ENCODE results near the gene LINC00305.
A peak's percentile ranks its signal among the peaks of the same experiment; 100 is the strongest.

Gene LINC00305

DNA sequence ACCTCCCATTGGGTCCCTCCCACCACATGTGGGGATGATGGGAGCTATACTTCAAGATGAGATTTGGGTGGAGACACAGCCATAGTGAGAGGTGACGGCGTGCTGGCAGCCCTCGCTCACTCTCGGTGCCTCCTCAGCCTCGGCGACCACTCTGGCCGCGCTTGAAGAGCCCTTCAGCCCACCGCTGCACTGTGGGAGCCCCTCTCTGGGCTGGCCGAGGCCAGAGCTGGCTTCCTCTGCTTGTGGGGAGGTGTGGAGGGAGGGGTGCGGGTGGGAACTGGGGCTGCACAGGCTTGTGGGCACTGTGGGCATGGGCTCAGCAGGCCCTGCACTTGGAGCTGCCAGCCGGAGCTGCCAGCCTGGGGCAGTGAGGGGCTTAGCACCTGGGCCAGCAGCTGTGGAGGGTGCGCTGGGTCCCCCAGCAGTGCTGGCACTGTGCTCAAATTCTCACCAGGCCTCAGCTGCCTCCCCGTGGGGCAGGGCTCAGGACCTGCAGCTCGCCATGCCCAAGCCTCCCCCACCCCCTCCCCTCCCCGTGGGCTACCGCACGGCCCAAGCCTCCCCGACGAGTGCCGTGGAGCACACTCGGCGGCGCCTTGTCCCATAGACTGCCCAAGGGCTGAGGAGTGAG lies 106.0 kb downstream of the LINC00305 start:
- H3K4me3 ChIP-seq (ENCODE audit: low read depth, low read length) = no peak overlapping the region
- ChIA-PET POLR2A (no interaction called here), CTCF (no interaction called here)
- DNase-seq (ENCODE audit: low read depth, low spot score) = no peak
- TF ChIP-seq, protein P1, sequence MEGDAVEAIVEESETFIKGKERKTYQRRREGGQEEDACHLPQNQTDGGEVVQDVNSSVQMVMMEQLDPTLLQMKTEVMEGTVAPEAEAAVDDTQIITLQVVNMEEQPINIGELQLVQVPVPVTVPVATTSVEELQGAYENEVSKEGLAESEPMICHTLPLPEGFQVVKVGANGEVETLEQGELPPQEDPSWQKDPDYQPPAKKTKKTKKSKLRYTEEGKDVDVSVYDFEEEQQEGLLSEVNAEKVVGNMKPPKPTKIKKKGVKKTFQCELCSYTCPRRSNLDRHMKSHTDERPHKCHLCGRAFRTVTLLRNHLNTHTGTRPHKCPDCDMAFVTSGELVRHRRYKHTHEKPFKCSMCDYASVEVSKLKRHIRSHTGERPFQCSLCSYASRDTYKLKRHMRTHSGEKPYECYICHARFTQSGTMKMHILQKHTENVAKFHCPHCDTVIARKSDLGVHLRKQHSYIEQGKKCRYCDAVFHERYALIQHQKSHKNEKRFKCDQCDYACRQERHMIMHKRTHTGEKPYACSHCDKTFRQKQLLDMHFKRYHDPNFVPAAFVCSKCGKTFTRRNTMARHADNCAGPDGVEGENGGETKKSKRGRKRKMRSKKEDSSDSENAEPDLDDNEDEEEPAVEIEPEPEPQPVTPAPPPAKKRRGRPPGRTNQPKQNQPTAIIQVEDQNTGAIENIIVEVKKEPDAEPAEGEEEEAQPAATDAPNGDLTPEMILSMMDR (IDR thresholded peaks at IDR 0.05; ENCODE audit: insufficient read depth, low read length, missing control alignments) = no peak

DNA sequence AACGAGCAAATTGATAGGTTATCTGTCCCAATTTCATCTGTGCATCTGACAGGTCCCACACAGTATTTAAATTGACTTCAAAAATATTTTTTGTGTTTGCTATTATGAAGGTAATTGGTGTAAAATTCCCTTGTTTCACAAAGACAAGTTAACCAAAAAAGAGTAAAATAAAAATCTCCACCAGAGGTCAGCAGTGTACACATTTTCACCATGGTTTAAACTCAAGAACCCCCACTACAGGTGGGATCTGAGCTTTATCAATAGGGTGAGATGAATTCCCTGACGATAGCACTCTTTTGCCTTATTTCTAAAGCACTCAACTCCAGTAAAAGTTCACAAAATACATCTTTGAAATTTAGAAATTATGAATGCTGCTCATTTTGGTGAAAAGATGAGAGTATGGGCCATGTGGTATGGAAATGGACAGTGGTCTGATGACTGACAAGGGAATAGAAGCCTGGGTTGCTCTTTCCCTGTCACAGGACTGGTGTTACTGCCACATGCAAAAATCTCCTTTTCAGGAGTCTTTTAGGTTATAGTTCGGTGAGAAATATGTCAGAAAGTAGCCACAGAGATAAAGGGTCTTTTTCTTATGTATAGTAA lies 111.0 kb downstream of the LINC00305 start:
- TF ChIP-seq, protein P1 (IDR thresholded peaks at IDR 0.05; ENCODE audit: insufficient read depth, low read length, missing control alignments) = peak; percentile 21
- CTCF ChIA-PET = interaction anchor here (0.7 to 1.7 kb wide), 5 partner anchors 16 to 47 kb away, joined by 3 to 5 read pairs (median 4); no protein-coding TSS in a partner anchor
- DNase-seq (ENCODE audit: low read depth, low spot score) = no peak
- POLR2A ChIA-PET = no interaction called here
- H3K4me3 ChIP-seq (ENCODE audit: low read depth, low read length) = no peak overlapping the region

DNA sequence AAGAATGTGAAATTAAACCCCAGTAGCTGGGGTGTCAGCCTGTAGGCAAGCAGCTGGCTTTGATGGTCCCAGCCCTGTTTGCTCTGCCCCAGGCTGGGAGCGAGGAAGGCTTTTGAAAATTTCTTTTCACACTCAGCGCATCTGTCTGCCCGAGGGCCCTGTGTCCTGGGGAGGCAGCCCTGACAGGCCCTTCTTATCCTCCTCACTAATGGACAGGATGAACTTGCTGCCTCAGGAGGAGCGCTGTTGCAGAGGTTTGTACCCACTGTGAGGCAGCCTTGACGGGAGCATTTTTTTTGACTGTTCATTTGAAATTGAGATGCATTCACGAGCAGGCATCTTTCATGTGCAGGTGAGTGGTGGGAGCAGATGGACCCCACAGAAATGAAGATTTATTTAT lies 116.6 kb downstream of the LINC00305 start:
- ChIA-PET POLR2A (no interaction called here), CTCF (no interaction called here)
- DNase-seq (ENCODE audit: low read depth, low spot score) = no peak
- H3K4me3 ChIP-seq (ENCODE audit: low read depth, low read length) = no peak overlapping the region
- TF ChIP-seq, protein P1 (IDR thresholded peaks at IDR 0.05; ENCODE audit: insufficient read depth, low read length, missing control alignments) = no peak

DNA sequence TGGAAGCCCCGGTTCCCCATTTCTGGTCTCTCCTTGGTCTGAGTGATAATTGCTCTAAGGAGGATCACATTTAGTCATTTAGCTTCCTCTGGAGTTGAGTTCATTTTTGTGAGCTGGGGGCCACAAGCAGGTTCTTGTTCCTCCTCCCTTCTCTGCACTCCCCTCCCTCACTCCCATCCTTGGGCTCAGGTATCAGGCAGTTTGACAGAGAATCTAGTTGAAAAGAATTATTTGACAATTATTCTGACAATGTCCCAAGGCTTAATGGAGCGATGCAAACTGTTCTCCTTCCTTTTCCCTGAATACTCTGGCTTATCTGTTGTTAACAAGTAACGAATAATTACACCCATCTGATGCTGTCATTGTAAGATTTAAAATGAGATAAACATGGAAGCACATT lies 117.5 kb downstream of the LINC00305 start:
- CTCF ChIA-PET = no interaction called here
- TF ChIP-seq, protein P1 (IDR thresholded peaks at IDR 0.05; ENCODE audit: insufficient read depth, low read length, missing control alignments) = no peak
- POLR2A ChIA-PET = no interaction called here
- no peak for DNase-seq (ENCODE audit: low read depth, low spot score)
- no peak overlapping the region for H3K4me3 ChIP-seq (ENCODE audit: low read depth, low read length)

All from AG04449 (cell line).